Naive B cell (primary cell): ENCODE measurements around the gene DSCAML1. TPM values are rescaled to one million over a fixed set of nuclear protein-coding genes. Genes with fewer than 3 reads are reported as not detected.
A peak's percentile ranks its signal among the peaks of the same experiment; 100 is the strongest.
"Not testable (repeated sequence)": the region's sequence is repeated elsewhere in the genome, so short reads cannot be mapped to it uniquely, and the experiment has no call there.

ENCODE experiments used
- ATAC-seq, 2 donors: fragments of 150-1000 bp; cut with Tn5 transposase; 2 replicates each; pipeline ENCODE4 v1.10.0; 2021; ENCODE audit warnings: low read depth in 2 of 2, mild to moderate bottlenecking in 2 of 2, moderate library complexity in 2 of 2
- DNase-seq: peaks from one replicate; pipeline ENCODE4 v3.0.0; 2022
- H3K27ac Mint-ChIP-seq, 6 donors: one replicate each; pipeline ENCODE4 v1.8.0; 2020 to 2022; ENCODE audit warnings: mild to moderate bottlenecking in 6 of 6, mixed read lengths in 6 of 6, moderate library complexity in 5 of 6, inconsistent platforms in 2 of 6
- H3K27me3 Mint-ChIP-seq, 3 donors: one replicate each; pipeline ENCODE4 v1.8.0; 2021 to 2022; ENCODE audit warnings: mixed read lengths in 3 of 3, mild to moderate bottlenecking in 1 of 3
- H3K36me3 Mint-ChIP-seq, 2 donors: one replicate each; pipeline ENCODE4 v1.8.0; 2020 to 2022; ENCODE audit warnings: mixed read lengths in 2 of 2, inconsistent platforms in 1 of 2, mild to moderate bottlenecking in 1 of 2
- H3K4me1 Mint-ChIP-seq, 3 donors: one replicate each; pipeline ENCODE4 v1.8.0; 2020 to 2022; ENCODE audit warnings: mixed read lengths in 3 of 3, inconsistent platforms in 1 of 3, mild to moderate bottlenecking in 1 of 3, moderate library complexity in 1 of 3
- H3K4me3 Mint-ChIP-seq, 8 donors: one replicate each; pipeline ENCODE4 v1.8.0; 2020 to 2022; ENCODE audit warnings: mild to moderate bottlenecking in 8 of 8, mixed read lengths in 8 of 8, moderate library complexity in 8 of 8, inconsistent platforms in 2 of 8
- H3K9me3 Mint-ChIP-seq, 7 donors: one replicate each; pipeline ENCODE4 v1.8.0; 2020 to 2022; ENCODE audit warnings: mixed read lengths in 7 of 7, mild to moderate bottlenecking in 5 of 7, inconsistent platforms in 2 of 7, moderate library complexity in 1 of 7
- polyA plus RNA-seq, 6 donors: library from polyadenylated mRNA; unstranded; fragments of 300-500 nt; fragmentation: Illumina TruSeq; gene quantifications; one replicate each; pipeline ENCODE4 v1.2.3, GENCODE V29; 2021; ENCODE audit warnings: low read depth in 6 of 6

DSCAML1 gene
- polyA plus RNA-seq, 6 donors from 2014 or later: 0.03 to 0.25 (median 0.11) TPM; not detected in 3

DNA sequence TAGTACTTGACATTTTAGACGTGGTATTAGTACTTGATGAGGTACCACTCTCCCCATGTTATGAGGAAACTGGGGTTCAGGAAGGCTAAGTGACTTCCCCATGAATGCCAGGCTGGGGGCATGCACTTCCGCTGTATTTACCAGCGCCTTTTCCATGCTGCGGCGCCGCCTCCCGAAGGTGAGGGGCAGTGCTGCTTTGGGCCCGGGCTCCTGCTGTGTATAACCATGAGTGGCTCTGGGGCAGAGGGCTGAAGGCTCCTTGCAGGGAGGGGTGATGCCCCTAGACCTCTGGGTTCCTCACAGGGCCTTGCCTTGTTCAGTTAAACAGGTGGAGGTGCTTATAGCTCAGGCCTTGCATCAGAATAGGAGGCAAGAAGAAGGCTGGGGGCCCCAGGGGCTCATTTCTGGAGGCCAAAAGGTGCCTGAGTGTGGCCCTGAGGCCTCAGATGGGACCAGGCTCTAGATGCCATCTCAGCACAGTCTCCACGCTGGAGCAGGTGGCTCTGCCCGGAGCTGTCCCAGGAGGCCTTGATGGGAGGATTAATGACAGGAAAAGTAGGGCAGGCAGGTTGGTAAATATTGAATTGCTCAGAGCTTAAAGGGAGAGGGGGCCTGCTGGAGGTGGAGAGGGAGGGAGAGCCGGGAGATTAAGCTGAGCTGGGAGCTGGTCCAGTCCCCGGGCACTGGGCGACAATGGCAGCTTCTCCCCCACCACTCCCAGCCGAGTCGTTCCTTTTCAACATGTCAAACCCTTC, 339.8 kb downstream of the DSCAML1 start:
- ATAC-seq (no peak), DNase-seq (no peak)
- Mint-ChIP-seq H3K36me3 (peaks cover 9 to 24% of the 10 kb centered on the region in 2 donors), H3K4me3 (no peak overlapping the region), H3K27me3 (peaks cover 4 to 39% (median 28%) of the 10 kb centered on the region in 3 donors), H3K27ac (no peak overlapping the region), H3K9me3 (peaks cover 7 to 30% (median 17%) of the 10 kb centered on the region in 7 donors), H3K4me1 (peaks cover 0 to 6% (median 0%) of the 10 kb centered on the region in 3 donors)

DNA sequence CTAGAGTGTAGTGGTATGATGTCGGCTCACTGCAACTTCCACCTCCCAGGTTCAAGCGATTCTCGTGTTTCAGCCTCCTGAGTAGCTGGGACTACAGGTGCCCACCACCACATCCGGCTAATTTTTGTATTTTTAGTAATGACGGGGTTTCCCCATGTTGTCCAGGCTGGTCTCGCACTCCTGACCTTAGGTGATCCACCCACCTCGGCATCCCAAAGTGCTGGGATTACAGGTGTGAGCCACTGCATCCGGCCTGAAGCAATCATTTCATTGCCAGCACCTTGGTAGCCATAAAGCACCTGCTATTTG, 340.3 kb downstream of the DSCAML1 start:
- H3K4me1 Mint-ChIP-seq, DNase-seq, ATAC-seq, H3K4me3 Mint-ChIP-seq, H3K27ac Mint-ChIP-seq: not testable (repeated sequence)
- Mint-ChIP-seq H3K27me3 (peaks cover 4 to 39% (median 28%) of the 10 kb centered on the region in 3 donors), H3K9me3 (peaks cover 7 to 32% (median 17%) of the 10 kb centered on the region in 7 donors), H3K36me3 (peaks cover 9 to 24% of the 10 kb centered on the region in 2 donors)

DNA sequence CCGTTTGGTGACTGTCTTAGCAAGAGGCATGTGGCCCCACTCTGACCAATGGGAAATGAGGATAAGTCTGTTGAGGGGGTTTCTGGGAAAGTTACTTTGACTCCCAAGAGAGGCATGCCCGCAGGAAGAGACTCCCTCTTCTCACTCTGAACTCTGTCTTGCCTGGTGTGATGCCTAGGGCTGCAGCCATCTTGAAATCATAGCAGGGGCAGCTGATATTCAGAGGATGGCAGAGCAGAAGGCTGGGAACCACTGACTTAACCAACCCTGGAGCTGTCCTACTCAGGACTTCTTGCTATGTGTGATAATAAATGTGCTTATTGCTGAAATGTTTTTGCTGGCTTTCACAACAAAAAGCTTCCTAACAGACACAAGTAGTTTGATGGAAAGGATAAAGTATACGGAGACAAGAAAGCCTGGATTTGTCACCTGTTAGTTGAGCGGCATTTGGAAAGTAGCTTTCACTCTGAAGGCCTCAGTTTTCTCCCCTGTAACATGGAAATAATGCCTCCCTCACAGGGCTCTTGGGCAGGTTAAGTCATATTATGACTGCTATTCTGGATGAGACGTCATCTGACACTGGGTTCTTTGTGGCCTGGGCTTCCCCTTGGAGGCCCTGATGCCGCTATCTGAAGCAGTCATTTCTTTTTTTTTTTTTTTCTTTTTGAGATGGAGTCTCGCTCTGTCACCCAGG, 340.8 kb downstream of the DSCAML1 start:
- Mint-ChIP-seq H3K36me3 (peaks cover 9 to 24% of the 10 kb centered on the region in 2 donors), H3K27me3 (peaks cover 6 to 39% (median 26%) of the 10 kb centered on the region in 3 donors), H3K4me3 (no peak overlapping the region), H3K27ac (no peak overlapping the region), H3K9me3 (peaks cover 7 to 32% (median 17%) of the 10 kb centered on the region in 7 donors), H3K4me1 (peaks cover 0 to 6% (median 0%) of the 10 kb centered on the region in 3 donors)
- no peak for DNase-seq
- ATAC-seq: peak in 1 of 2 donors; percentile 18

DNA sequence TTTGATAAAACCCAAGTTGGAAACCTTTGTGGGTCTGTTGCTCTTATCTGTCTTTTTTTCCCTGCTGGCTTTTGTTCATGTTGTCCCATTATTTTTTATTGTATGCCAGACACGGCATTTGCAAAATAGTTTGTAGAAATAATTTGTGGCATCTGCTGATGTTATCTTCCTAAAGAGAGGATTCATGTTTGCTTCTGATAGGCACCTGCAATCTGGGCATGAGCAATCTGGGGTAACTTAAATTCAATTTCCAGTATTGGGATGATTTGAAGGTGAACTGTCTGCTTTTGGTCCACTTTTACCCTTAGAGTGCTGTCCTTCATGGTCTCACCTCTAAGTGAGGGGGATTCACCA, 342.5 kb downstream of the DSCAML1 start:
- Mint-ChIP-seq H3K4me1 (no peaks in the 10 kb centered on the region), H3K36me3 (peaks cover 9 to 25% of the 10 kb centered on the region in 2 donors), H3K27me3 (peaks cover 4 to 26% (median 12%) of the 10 kb centered on the region in 3 donors), H3K9me3 (peaks cover 9 to 32% (median 17%) of the 10 kb centered on the region in 7 donors), H3K27ac (no peak overlapping the region), H3K4me3 (peak overlapping the region in 1 of 8 donors; percentile 7)
- ATAC-seq (no peak), DNase-seq (no peak)

DNA sequence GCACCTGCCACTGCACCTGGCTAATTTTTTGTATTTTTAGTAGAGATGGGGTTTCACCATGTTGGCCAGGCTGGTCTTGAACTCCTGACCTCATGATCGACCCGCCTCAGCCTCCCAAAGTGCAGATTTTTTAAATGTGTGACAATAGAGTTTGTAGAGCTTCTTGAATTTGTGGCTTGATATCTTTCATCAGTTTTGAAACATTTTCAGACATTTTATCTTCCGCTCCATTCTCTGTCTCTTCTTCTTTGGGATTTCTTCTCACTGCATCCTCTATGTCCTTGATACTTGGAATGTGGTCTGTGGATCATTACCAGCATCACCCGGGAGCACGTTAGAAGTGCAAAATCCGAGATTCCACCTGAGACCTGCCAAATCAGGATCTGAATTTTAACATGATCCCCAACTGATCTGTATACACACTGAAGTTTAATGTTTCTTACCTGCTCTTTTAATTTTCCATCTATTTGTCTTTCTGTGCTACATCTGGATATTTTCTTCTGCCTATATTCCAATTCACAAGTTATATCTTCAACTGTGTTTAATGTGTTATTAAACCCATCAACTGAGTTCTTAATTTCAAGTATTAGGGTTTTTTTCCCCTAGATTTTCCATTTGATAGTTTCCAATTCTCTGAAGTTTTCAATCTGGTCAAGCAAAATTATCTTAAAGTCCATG, 343.0 kb downstream of the DSCAML1 start:
- no peak overlapping the region for H3K4me3 Mint-ChIP-seq
- ATAC-seq: no peak
- no peak for DNase-seq
- peaks cover 9 to 30% of the 10 kb centered on the region in 2 donors for H3K36me3 Mint-ChIP-seq
- H3K27me3 Mint-ChIP-seq: peaks cover 4 to 21% (median 7%) of the 10 kb centered on the region in 3 donors
- H3K4me1 Mint-ChIP-seq: no peaks in the 10 kb centered on the region
- H3K27ac Mint-ChIP-seq: no peak overlapping the region
- H3K9me3 Mint-ChIP-seq: peaks cover 11 to 32% (median 17%) of the 10 kb centered on the region in 7 donors

DNA sequence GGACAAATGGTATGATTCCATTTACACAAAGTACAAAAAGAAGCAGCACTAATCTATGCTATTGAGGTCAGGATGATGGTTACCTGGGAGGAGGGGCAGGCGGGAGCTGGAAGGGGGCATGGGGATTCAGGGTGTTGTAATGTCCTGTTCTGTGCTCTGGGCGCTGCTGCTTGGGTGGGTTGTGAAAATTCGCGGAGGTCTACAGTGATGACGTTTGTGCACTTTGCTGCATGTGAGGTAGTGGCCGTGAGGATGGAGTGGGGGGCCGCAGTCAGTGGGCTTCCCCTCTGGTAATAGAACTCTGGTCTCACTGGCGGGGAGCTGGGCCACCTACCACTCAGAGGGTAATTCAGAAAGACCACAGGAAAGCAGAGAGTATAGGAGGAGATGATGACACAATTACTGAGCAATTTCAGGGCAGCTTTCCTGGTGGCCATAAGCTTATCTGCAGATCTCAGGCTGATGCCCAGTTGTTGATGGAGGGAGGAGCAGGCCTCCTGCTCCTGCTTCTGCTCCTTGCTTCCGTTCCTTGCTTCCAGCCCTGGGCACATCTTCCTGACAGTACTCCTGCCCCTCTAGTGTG, 347.8 kb downstream of the DSCAML1 start:
- ATAC-seq: no peak
- Mint-ChIP-seq H3K36me3 (peaks cover 4 to 28% of the 10 kb centered on the region in 2 donors), H3K27me3 (peaks cover 9 to 30% (median 17%) of the 10 kb centered on the region in 3 donors), H3K27ac (no peak overlapping the region), H3K4me3 (no peak overlapping the region), H3K9me3 (peaks cover 8 to 21% (median 15%) of the 10 kb centered on the region in 7 donors), H3K4me1 (no peaks in the 10 kb centered on the region)
- no peak for DNase-seq

DNA sequence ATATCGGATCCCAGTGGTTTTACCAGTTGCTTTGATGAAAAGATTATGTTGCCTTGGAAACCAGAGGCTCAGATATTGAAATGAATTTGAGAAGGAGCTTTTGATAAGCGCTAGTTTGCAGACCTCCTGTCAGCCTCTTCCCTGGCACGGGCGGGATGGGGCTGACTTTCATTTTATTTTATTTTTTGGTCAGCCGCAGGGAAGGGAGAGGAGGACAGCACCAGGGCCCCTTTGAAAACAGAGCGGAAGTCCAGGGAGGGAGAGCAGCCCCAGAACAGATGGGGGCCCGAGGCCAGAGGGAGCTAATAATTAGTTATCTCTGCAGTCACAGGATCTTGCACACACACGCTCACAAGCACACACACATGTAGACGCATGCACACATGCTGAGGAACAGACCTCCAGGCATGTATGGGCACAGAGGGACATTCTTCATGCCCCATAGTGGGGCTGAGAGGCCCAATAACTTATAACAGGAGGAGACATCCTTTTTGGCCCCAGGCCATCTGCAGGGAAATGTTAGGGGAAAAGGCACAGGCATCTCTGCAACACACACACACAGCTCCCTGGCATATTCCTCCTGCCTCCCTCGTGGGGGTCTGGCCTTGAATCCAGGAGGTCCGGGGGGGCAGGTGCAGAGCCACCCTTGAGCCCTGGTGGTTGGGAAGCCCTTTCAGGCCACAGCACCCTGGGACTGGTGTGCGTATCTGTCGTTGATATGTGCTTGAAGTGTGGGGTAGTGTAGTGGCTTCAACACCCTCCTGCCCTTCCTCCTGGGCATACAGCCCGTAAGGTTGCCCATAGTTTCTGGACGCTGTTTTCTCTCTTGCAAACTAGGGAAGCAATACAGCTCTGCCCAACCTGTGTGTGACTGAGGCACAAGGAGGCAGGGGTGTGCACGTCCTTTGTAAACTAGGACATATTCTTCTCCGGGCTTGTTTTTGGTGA, 352.0 kb downstream of the DSCAML1 start:
- DNase-seq (no peak), ATAC-seq (no peak)
- Mint-ChIP-seq H3K4me1 (no peaks in the 10 kb centered on the region), H3K36me3 (peaks cover 0 to 17% of the 10 kb centered on the region in 2 donors), H3K9me3 (peaks cover 0 to 7% (median 4%) of the 10 kb centered on the region in 7 donors), H3K27ac (no peak overlapping the region), H3K4me3 (no peak overlapping the region), H3K27me3 (peaks cover 12 to 56% (median 34%) of the 10 kb centered on the region in 3 donors)

DNA sequence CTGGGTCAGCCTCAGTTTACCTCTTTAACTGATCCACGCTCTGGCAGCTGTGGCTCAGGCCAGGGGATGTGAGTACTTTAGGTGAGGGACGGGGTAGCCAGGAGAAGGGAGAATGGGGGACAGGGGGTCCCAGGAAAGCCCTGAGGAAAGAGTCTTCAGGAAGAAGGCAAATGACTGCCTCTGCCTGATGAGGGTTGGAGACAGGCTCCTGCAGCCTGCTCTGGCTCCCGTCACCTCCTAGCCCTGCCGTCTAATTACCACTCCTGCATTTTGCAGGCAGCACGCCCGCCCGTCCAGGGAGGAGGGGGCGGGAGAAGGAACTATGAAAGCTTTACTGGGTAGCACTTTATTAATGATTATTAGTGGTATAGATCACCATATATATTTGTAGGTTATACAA, 352.8 kb downstream of the DSCAML1 start:
- H3K4me3 Mint-ChIP-seq: no peak overlapping the region
- peaks cover 0 to 7% (median 2%) of the 10 kb centered on the region in 7 donors for H3K9me3 Mint-ChIP-seq
- no peaks in the 10 kb centered on the region for H3K4me1 Mint-ChIP-seq
- H3K27ac Mint-ChIP-seq: no peak overlapping the region
- ATAC-seq (no peak), DNase-seq (no peak)
- peaks cover 12 to 63% (median 34%) of the 10 kb centered on the region in 3 donors for H3K27me3 Mint-ChIP-seq
- H3K36me3 Mint-ChIP-seq: peaks cover 0 to 13% of the 10 kb centered on the region in 2 donors

DNA sequence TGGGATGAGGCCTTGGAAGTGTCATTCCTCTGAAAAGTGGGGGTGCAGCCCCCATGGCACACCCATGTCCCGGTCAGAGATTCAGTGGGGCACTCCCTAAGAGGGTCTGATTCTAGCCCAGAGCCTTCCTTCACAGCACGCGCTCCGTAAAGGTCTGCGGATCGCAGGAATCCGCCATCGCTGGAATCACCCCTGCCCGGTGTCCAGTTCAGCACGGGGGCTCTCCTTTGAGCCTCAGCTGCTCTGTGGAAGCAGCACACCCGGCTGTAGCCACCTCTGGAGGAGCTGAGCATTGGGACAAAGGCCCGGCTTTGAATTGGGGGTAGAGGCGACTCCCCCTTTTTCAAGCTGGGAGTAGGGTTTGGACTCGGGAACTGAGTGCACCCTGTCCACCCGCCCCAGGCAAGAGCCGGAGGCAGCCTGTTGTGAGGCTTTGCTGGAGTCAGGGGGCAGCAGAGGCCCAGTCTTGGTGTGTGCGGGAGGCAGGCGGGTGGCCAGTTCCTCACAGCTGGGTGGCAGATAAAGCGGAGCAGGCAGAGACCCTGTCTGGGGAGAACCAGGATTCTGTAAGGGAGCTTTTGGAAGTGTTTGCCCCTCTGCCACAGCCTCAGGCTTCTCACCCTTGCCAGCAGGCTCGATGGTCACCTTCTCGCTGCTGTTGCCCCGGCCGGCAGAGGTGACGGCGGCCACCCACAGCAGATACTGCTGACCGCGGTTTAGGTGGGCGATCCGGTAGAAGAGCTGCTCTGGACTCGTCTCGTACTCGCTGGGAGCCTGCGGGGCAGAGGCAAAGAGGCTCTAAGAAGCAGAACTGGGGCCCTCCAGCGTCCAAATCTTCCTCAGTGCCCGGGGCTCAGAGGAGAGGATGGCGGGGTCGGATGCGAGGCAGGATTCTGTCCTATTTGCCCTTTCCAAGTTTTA, 353.5 kb downstream of the DSCAML1 start:
- H3K27me3 Mint-ChIP-seq: peaks cover 12 to 66% (median 29%) of the 10 kb centered on the region in 3 donors
- H3K4me3 Mint-ChIP-seq: no peak overlapping the region
- DNase-seq (no peak), ATAC-seq (no peak)
- H3K9me3 Mint-ChIP-seq: peaks cover 0 to 5% (median 0%) of the 10 kb centered on the region in 7 donors
- H3K4me1 Mint-ChIP-seq: no peaks in the 10 kb centered on the region
- peaks cover 0 to 6% of the 10 kb centered on the region in 2 donors for H3K36me3 Mint-ChIP-seq
- H3K27ac Mint-ChIP-seq: no peak overlapping the region

DNA sequence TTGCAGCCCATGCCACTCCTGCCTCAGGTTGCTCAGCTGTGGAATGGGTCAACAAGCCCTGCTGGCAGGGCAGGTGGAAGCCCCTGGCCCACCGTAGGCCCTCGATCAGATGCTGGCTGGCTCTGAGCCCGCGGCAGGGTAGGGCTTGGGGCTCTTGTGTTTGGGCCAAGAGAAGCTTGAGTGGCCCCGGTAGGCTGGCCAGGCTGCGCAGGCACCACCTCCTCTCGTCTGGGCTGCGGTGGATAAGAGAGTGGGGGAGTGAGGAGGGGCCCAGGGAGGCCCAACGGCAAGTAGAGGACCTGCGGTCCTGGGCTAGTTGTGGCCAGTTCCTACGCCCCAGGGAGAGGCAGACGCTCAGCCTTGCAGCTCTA, 354.2 kb downstream of the DSCAML1 start:
- no peak for ATAC-seq
- peaks cover 12 to 59% (median 22%) of the 10 kb centered on the region in 3 donors for H3K27me3 Mint-ChIP-seq
- no peaks in the 10 kb centered on the region for H3K36me3 Mint-ChIP-seq

DNA sequence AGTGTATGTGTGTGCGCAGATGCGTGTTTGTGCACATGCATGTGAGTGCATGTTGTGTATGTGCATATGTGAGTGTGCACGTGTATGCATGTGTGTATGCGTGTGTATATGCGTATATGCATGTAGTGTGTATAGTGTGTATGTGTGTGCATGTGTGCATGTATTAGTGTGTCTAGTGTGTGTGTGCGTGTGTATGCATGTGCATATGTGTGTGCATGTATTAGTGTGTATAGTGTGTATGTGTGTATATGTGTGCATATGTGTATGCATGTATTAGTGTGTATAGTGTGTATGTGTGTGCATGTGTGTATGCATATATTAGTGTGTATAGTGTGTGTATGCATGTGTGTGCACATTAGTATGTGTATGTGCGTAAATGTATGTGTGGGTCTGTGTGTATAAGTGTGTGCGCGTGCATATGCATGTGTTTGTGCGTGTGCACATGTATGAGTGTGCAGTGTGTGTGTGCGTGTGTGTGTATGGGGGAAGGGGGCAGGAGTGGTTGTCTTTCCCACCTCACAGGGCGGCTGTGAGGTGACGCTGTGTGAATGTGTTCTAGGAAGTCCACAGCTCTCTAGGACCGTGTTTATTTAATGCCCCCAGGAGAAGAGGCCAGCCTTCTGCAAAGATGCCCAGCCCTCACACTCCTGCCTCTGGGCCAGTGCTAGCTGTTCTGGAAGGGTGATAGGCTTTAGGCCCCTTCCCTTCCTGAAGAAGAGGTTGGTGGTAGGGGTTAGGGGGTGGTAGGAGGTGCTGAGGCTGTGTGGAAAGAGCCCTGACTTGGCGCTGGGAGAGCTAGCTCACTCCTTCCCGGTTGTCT, 354.8 kb downstream of the DSCAML1 start:
- H3K27me3 Mint-ChIP-seq: peaks cover 12 to 59% (median 22%) of the 10 kb centered on the region in 3 donors
- no peak overlapping the region for H3K4me3 Mint-ChIP-seq
- no peak for ATAC-seq
- no peaks in the 10 kb centered on the region for H3K4me1 Mint-ChIP-seq
- H3K36me3 Mint-ChIP-seq: no peaks in the 10 kb centered on the region
- no peak overlapping the region for H3K27ac Mint-ChIP-seq
- no peak for DNase-seq
- peaks cover 0 to 5% (median 0%) of the 10 kb centered on the region in 7 donors for H3K9me3 Mint-ChIP-seq

More for the DNA sequence above, 354.2 kb downstream of the DSCAML1 start:
- DNase-seq: no peak
- no peaks in the 10 kb centered on the region for H3K4me1 Mint-ChIP-seq
- H3K4me3 Mint-ChIP-seq: peak overlapping the region in 1 of 8 donors; percentile 22
- no peak overlapping the region for H3K27ac Mint-ChIP-seq
- H3K9me3 Mint-ChIP-seq: peaks cover 0 to 5% (median 0%) of the 10 kb centered on the region in 7 donors
